ENCODE measurements around the gene RAD51B.

GRCh38 chr14:68466491-68466977 is 647.0 kb downstream of the RAD51B start:
- TF ChIP-seq, protein P1, sequence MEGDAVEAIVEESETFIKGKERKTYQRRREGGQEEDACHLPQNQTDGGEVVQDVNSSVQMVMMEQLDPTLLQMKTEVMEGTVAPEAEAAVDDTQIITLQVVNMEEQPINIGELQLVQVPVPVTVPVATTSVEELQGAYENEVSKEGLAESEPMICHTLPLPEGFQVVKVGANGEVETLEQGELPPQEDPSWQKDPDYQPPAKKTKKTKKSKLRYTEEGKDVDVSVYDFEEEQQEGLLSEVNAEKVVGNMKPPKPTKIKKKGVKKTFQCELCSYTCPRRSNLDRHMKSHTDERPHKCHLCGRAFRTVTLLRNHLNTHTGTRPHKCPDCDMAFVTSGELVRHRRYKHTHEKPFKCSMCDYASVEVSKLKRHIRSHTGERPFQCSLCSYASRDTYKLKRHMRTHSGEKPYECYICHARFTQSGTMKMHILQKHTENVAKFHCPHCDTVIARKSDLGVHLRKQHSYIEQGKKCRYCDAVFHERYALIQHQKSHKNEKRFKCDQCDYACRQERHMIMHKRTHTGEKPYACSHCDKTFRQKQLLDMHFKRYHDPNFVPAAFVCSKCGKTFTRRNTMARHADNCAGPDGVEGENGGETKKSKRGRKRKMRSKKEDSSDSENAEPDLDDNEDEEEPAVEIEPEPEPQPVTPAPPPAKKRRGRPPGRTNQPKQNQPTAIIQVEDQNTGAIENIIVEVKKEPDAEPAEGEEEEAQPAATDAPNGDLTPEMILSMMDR (IDR thresholded peaks at IDR 0.05) = no peak
- TF ChIP-seq POLR2A (IDR thresholded peaks at IDR 0.05) = no peak

All from thyroid gland (tissue), 4 donors.